ENCODE results near the gene RECK.

- TF ChIP-seq EZH2 (IDR thresholded peaks at IDR 0.05; ENCODE audit: insufficient read depth, poor library complexity, severe bottlenecking) (no peak), EZH2phosphoT487 (IDR thresholded peaks at IDR 0.05; ENCODE audit: insufficient read depth, low read depth) (no peak)
Measured at GRCh38 chr9:36039121-36039520, 2.4 kb downstream of the RECK start.
